Anterior cingulate cortex (tissue), 58 donors: ENCODE measurements around the gene PHC1.
"Not testable (repeated sequence)": the region's sequence is repeated elsewhere in the genome, so short reads cannot be mapped to it uniquely, and the experiment has no call there.

Experiments used
- DNase-seq, 58 donors: peaks; one replicate each; lab custom pipeline; 2025; lab: John Stamatoyannopoulos, UW

The PHC1 gene

DNA sequence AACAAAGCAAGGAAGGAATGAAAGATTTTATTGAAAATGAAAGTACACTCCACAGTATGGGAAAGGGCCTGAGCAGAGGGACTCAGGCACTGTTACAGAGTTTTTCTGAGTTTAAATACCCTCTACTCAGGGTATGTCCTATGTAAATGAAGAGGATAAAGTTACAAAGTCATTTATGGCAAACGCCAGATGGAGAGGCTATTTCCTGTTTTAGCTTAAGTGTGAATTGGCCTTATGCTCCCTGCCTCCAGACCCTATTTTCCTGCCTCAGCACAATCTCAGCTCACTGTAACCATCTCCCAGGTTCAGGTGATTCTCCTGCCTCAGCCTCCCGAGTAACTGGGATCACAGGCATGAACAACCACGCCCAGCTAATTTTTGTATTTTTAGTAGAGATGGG, 6.8 kb upstream of the PHC1 start:
- no peak for DNase-seq

DNA sequence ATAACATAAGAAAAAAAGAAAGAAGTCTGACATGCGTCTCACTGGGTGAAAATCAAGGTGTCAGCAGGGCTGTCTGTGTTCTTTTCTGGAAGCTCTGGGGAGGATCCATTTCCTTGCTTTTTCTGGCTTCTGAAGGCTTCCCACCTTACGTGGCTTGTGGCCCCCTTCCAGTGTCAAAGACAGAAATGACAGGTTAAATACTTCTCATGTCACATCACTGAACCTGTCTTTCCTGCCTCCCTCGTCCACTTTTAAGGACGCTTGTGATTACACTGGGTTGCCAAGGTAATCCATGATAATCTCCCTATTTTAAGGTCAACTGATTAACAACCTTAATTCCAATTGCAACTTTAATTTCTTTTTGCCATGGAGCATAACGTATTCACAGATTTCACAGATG, 4.6 kb upstream of the PHC1 start:
- no peak for DNase-seq

DNA sequence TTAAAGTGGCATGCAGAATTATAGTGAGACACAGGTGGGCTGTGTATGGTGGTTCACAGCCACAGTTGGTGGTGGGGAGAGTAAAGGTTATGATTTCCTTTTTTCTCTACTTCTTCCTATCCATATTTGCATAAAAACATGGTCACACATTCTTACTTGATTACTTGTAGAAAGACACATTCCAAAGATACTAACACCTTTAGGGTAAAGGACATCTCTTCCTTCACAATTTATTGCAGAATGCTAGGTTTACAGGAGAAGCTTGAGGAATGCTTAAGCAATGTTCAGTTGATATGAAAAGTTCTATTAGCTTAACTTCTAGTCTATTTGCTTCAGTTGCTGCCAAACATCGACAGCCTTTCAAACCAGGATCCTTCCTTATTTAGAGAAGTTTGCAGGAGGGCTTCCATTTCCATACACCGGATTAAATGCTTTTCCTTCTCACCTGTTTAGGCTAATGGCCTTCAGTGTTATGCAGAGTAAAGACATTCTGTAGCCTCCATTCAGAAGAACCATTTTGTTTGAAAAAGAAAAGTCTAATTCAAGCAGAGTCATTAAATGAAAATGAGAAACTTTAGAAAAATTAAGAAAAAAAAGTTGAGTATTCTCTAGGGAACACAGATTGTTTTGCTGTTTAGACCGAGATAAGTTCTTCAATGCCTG, 2.6 kb upstream of the PHC1 start:
- no peak for DNase-seq

DNA sequence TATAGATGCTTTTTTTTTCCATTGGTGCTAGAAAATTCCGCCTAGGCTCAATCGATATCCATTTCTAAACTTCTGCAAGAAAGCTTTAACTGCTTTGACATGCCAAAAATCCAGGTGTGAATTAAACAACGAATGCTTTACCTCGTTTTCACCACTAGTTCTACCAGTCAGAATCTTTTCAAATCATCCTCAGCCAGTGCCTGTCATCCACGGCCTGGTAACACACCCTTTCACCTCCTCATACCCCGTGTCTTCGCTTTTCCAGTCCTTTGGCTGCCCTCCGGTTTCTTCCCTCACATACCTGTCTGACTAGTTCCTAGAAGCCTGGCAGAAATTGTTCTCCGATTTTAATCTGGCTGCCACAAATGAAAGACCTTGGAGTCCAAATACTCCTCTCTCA, 1.4 kb upstream of the PHC1 start:
- DNase-seq: no peak

DNA sequence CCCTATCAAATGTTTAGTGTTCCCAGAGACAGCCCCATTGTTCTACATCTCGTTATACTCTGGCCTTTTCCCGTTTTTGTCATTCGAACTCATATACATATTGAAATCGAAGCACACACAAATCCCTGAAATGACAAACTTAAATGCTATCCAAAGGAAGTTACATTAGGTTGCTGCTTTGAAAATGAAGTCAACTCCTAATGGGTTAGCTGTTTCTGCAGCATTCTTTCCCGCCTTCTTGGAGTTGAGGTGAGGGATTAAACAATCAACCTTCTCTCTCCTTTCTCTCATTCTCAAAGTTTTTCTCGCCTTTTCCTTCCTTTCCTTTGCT, 642 bp upstream of the PHC1 start:
- no peak for DNase-seq

DNA sequence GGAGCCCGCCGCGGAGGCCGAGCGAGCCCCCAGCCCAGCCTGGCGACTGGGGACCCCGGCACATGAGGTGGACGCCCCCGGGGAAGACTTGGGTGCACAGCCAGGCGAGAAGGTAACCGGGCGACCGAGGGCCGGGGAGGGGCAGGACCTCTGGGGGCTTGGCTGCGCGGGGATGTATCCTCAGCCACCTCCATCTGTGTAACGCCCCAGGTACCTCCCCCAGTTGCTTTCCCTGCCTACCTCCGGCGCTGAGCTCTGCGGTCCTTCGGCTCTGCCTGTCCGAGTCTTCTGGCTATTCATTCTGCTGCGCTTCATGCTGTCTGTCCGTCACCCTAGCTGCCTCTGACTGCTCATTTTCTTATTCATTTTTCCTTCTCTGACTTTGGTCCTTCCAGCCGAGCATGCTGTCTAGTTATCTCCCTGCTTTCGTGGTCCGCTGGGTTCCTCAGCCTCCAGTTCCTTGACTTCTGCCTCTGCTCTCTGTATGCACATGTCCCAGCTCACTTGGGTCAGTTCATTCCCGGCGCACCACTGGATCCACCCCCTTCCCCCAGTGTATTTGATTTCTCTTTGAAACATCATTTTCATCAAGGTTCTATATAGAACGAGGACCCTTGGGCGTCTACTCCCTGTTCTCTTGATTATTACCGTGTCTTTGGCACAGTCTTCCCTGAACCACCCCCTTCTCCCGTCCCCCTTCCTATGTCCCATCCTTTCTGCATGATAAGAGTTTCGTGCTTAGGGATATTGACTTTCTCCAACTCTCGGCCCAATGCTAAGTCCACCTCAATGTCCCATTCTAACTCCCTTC, 612 bp downstream of the PHC1 start:
- peak in 45 of 58 donors; percentile 2 to 63 (median 20) for DNase-seq

DNA sequence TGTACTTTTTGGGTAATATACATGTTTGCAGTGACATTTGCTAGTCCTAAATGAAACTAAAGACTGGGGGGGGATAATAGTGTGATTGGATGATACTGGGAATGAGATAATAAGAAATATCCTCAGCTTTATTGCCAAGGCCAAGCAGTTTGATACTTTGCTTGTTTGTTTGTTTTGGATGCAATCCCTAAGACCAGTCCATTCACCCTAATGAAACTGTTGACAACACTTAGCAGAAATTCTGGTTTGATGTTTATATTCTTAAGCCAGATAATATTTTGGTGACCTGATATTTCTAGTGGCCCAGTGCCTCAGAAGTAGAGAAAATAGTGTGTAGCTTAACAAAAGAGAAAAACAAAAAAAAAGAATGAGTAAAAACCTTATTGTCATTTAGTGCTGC, 1.8 kb downstream of the PHC1 start:
- no peak for DNase-seq

DNA sequence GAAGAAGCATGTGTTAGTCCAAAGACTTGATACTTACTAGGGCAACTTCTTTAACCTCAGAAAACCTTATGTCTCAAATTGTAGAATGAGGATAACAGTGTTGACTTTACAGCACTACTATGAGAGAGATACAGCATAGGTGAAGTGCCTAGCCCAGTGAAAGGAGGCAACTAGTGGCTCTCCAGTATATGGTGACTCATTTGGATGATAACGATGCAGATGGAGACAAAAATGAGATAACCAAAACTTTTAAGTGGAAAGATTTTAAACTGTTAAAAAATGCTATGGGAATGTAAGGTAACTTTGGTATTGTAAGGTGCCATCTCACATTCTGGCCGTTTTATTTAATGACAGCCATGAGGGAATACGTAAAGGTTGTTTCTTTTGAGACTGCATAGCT, 2.7 kb downstream of the PHC1 start:
- DNase-seq: no peak

DNA sequence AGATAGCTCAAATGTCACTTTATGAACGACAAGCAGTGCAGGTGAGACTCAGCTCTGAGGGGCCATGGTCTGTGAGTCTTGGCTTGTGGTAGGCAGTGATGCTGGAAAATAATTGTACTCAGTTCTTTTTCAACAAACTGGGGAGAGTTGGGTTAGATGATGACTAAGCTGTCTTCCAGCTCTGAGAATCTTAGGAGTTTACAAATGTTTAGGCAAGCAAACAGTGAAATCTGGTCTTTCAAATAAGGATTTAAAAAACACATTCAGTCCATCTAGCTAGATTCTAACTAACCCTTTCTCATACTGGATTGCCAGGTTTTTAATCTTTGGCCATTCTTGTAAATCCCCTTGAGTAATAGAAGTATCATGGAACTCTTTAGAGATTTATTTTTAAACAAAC, 3.4 kb downstream of the PHC1 start:
- no peak for DNase-seq

DNA sequence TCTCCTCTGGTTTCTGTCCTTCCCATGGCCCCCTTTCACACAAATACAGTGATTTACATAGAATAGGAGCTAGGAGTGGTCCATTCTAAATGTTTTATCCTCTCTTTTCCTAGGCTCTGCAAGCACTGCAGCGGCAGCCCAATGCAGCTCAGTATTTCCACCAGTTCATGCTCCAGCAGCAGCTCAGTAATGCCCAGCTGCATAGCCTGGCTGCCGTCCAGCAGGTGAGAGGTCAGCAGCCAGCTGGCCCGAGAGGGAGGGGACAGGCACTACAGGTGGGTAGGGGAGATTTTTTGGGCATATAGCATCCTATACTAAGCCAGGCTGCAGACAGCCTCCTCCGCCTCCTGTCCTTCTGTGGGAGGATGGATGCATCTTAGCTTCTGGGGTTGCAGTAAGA, 5.3 kb downstream of the PHC1 start:
- DNase-seq: not testable (repeated sequence)

DNA sequence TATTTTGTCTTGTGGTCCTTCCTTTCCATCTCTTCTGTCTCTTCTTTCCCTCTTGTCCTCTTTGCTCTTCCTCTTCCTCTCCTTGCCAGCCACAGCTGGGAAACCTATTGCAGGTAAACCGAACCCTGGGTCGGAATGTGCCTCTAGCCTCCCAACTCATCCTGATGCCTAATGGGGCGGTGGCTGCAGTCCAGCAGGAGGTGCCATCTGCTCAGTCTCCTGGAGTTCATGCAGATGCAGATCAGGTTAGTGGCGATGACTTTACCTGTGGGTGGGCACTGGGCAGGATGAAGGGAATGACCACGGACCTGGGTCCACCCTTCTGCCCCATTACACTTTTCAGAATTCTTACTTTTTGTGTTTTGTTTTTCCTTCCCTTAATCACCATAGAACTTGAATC, 8.2 kb downstream of the PHC1 start:
- no peak for DNase-seq

DNA sequence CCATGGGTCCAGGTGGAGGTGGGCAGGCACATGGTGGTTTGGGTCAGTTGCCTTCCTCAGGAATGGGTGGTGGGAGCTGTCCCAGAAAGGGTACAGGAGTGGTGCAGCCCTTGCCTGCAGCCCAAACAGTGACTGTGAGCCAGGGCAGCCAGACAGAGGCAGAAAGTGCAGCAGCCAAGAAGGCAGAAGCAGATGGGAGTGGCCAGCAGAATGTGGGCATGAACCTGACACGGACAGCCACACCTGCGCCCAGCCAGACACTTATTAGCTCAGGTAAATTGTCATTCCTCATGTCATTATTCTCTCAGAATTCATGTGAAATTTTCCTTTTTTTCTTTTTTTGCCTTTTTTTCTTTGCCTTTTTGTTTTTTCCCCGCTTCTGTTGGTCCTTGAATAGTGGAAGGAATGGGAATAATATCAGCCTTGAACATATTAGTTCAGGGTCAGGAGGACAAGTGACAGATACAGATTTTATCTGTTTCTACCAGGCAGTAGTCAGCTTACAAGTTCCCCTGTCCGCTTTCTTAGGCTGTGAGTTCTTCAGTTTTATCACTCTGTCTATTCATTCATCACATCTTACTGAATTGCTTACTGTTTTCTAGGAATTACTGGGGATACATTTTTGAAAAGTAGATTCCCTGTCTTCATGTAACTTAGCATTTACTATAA, 16.5 kb downstream of the PHC1 start:
- not testable (repeated sequence) for DNase-seq

DNA sequence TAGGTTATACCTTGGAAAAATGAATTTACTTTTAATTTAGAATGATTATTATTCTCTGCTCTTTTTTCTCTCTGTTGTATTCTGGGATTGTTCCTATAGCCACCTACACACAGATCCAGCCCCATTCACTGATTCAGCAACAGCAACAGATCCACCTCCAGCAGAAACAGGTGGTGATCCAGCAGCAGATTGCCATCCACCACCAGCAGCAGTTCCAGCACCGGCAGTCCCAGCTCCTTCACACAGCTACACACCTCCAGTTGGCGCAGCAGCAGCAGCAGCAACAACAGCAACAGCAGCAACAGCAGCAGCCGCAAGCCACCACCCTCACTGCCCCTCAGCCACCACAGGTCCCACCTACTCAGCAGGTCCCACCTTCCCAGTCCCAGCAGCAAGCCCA, 18.2 kb downstream of the PHC1 start:
- DNase-seq: peak in 2 of 58 donors; percentile 3 to 5

DNA sequence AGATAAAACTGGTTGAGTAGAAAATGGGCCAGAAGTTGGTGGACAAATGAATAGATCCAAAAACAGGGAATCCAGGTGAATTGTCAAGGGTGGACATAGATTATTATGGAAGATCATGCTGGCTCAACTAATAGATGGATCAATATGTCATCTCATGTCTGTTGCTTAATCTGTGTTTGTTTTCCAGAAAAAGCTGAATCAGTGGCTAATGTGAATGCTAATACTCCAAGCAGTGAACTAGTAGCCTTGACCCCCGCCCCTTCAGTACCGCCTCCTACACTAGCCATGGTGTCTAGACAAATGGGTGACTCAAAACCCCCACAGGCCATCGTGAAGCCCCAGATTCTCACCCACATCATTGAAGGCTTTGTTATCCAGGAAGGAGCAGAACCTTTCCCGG, 19.8 kb downstream of the PHC1 start:
- not testable (repeated sequence) for DNase-seq

DNA sequence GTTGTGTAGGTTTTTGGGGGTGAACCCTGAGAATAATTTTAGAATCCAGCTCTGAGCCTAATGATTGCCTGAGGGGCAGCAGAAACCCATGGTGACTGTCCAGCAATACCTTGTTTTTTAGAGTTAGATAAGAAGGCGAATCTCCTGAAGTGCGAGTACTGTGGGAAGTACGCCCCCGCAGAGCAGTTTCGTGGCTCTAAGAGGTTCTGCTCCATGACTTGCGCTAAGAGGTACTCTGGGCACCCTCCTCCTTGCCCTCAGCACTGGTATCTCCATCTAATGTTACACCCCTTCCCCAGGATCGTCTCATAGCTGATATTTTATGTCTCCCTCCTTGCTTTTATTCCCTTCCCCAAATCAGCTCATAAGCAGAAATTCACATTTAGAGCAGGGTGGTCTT, 22.4 kb downstream of the PHC1 start:
- DNase-seq: no peak

DNA sequence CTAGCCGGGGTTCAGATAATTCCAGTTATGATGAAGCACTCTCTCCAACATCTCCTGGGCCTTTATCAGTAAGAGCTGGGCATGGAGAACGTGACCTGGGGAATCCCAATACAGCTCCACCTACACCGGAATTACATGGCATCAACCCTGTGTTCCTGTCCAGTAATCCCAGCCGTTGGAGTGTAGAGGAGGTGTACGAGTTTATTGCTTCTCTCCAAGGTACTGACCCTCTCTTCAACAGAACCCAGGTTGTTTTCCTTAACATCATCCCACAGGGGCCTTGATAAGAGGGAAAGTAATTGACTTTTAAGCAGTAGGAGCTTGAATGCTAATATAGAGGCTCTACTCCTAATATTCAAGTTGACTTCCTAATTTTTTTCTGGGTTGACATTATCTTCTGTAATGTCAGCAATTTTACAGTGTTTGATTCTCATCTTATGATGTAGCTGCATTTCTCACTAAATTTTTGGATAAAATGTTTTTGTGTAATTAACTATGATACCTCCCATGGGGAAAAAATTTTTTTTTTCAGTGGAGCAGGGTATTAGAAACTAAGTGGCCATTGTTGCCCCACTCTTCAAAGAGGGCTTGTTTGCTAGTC, 23.6 kb downstream of the PHC1 start:
- not testable (repeated sequence) for DNase-seq

DNA sequence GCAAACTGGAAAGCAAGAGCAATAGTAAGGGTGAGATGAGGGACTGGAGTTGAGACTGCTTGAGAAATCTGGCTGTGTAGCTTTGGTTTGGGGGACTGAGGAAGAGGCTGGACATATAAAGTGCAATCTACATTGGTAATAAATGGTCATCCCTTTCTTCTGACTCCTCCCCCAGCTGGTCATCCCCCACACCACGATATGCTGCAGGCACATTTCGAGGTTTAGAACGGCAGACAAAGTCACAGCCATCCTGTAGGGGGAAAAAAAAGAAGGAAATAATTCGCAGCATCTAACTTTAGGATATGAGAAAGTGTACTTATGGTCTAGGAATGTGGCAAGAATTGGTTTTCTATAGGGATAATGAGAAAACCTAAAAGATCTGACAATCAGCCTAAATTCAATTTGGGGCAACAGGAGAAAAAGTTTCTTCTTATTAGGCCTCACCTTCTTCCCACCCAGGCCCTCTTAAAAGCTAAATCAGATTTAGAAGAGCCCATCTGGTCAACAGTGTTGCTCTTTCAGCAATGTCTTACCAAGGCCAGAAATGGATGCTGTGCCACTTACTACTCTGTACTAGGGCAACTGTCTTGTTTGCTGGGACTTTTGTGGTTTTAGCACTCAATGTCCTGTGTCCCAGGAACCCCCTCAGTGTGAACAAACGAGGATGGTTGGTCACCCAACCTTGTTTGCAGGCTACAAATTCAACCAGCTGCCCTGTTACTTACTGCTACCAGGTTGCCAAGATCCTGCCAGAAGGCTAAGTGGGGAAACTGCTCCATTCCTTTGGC, 27.6 kb downstream of the PHC1 start:
- no peak for DNase-seq

DNA sequence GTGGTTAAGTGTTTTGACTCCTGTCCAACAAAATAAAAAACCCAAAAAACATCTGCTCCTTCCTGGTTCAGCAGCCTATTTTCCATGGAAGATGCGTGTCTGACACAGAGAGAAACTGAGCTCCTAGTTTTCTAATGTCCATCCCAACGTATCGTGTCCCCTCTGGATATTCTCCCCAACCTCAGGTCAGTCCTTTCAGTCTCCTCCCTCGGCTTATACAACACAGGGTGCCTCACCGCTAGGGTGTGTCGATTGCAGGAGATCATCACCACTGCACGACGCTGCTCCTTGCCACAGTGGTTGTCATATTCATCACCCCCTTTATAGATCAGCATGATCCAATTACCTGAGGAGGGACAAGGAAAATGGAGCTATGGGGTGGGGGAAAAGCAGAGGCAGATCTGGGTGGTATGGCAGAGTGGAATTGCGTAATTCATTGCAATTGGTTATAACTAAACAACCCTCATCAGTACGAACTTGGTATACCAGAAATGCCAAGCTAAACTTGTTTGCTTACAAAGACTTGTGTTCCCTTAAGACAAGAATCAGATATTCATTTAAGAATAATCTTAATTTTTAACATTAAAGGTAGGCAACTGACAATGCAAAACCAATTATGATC, 29.4 kb downstream of the PHC1 start:
- no peak for DNase-seq

DNA sequence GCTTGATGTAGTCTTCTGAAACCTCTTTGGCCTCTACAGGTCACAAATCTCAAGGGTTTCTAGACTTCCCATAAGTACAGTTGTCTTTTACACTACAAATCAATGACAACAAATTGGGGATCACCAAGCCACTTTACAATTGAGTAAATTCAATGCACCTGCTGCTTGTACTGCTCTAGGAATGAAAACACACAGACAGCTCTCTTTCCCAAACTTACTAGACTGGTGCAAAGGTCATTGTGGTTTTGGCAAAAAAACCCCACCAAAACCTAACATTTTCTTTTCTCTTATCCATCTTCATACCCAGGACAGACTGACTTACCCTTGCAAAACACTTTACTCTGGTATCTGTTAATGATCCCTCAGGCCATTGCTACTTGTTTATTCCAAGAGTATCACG, 32.4 kb downstream of the PHC1 start:
- no peak for DNase-seq

DNA sequence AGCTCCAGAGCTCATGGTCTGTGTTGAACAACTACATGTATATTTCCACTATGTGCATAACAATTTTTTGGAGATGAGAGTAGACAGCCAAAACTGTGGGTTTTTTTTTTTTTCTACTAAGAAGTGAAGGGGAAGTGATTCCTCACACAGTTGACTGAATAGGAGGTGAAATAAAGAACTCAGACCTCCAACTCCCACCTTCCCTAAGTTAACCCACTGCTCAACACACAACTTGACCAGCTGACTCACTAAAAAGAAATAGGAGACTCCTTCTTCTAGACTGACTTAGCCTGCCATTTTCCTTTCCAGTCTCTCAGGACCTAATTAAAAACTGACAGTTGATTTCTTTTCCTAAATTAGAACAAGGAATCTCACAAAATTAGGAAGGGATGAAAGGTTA, 33.4 kb downstream of the PHC1 start:
- no peak for DNase-seq
